ENCODE data around the gene PRRT1. TPM values are rescaled to one million over a fixed set of nuclear protein-coding genes. Genes with fewer than 3 reads are reported as not detected.
A peak's percentile ranks its signal among the peaks of the same experiment; 100 is the strongest.
"Not testable (repeated sequence)": the region's sequence is repeated elsewhere in the genome, so short reads cannot be mapped to it uniquely, and the experiment has no call there.

The PRRT1 gene
- total RNA-seq, 1 donor from 2014 or later, result 6.1 TPM

- DNase-seq (ENCODE audit: low spot score), result no peak
- ATAC-seq, result no peak
- intact Hi-C loops (cut with DNase I), result no loop called here
These were observed 42.0 kb downstream of the PRRT1 start for GRCh38 chr6:32109765-32110160.

- intact Hi-C loops (cut with DNase I), result no loop called here
- ATAC-seq (peak; percentile 22), DNase-seq (ENCODE audit: low spot score) (peak; percentile 74)
These were observed 42.5 kb downstream of the PRRT1 start, which contains the start of gene TNXB for GRCh38 chr6:32109114-32109764. TSS of gene TNXB (minus strand) at chr6:32109338. CDS start at chr6:32098198, 11,140 bp downstream.

- no peak for DNase-seq (ENCODE audit: low spot score)
- intact Hi-C loops (cut with DNase I), result no loop called here
- ATAC-seq, result peak; percentile 7
These were observed 43.0 kb downstream of the PRRT1 start for GRCh38 chr6:32108727-32109113.

GRCh38 chr6:32108094-32108627, 43.6 kb downstream of the PRRT1 start:
- intact Hi-C loops (cut with DNase I), result no loop called here
- DNase-seq (ENCODE audit: low spot score), result peak; percentile 85

GRCh38 chr6:32107406-32107805, 44.3 kb downstream of the PRRT1 start:
- DNase-seq (ENCODE audit: low spot score) (peak; percentile 63), ATAC-seq (no peak)
- intact Hi-C loops (cut with DNase I), result no loop called here

More at GRCh38 chr6:32108094-32108627, 43.6 kb downstream of the PRRT1 start:
- ATAC-seq, result peak; percentile 82

GRCh38 chr6:32105433-32105832, 46.3 kb downstream of the PRRT1 start:
- intact Hi-C loops (cut with DNase I), result no loop called here

GRCh38 chr6:32102255-32102654, 49.5 kb downstream of the PRRT1 start:
- intact Hi-C loops (cut with DNase I), result no loop called here
- DNase-seq (ENCODE audit: low spot score), result no peak
- no peak for ATAC-seq

More at GRCh38 chr6:32105433-32105832, 46.3 kb downstream of the PRRT1 start:
- DNase-seq (ENCODE audit: low spot score) (no peak), ATAC-seq (no peak)

- ATAC-seq; DNase-seq (ENCODE audit: low spot score); intact Hi-C loops (cut with DNase I): not testable (repeated sequence)
These were observed 51.5 kb downstream of the PRRT1 start for GRCh38 chr6:32100251-32100650.

Small RNAs within 50 kb of the gene (microRNA-seq; reads per million reads assigned to microRNA genes)
- gene MIR6721 (not detected), gene MIR6833 (not detected)

Other genes starting within 250 kb of the PRRT1 start
- gene ZBTB12, start 249.9 kb downstream of the PRRT1 start, total RNA-seq, result 8.4 TPM
- gene C2, start 224.2 kb downstream of the PRRT1 start, total RNA-seq, result 25.0 TPM
- gene CFB, start 205.8 kb downstream of the PRRT1 start, total RNA-seq, result 72.6 TPM
- 55.1 TPM for gene NELFE, start 193.0 kb downstream of the PRRT1 start, total RNA-seq
- 60.0 TPM for gene SKIC2, start 192.8 kb downstream of the PRRT1 start, total RNA-seq
- gene DXO, start 179.8 kb downstream of the PRRT1 start, total RNA-seq, result 23.0 TPM
- 453 TPM for gene C4A, start 169.9 kb downstream of the PRRT1 start, total RNA-seq
- gene C4B, start 137.1 kb downstream of the PRRT1 start, total RNA-seq, result 392 TPM
- gene CYP21A2, start 113.5 kb downstream of the PRRT1 start, total RNA-seq, result 6.1 TPM
- 423 TPM for gene TNXB, start 42.6 kb downstream of the PRRT1 start, total RNA-seq
- gene ATF6B, start 23.7 kb downstream of the PRRT1 start, total RNA-seq, result 88.4 TPM
- 2.8 TPM for gene FKBPL, start 21.7 kb downstream of the PRRT1 start, total RNA-seq
- gene PPT2, start 2.2 kb upstream of the PRRT1 start, total RNA-seq, result 38.8 TPM
- 312 TPM for gene EGFL8, start 12.7 kb upstream of the PRRT1 start, total RNA-seq
- gene AGPAT1, start 24.1 kb upstream of the PRRT1 start, total RNA-seq, result 59.9 TPM
- gene RNF5, start 26.5 kb upstream of the PRRT1 start, total RNA-seq, result 63.8 TPM
- 13.6 TPM for gene AGER, start 32.3 kb upstream of the PRRT1 start, total RNA-seq
- 97.7 TPM for gene PBX2, start 38.3 kb upstream of the PRRT1 start, total RNA-seq
- gene GPSM3, start 40.7 kb upstream of the PRRT1 start, total RNA-seq, result 20.5 TPM
- gene NOTCH4, start 72.1 kb upstream of the PRRT1 start, total RNA-seq, result 71.8 TPM
- gene TSBP1, start 220.0 kb upstream of the PRRT1 start, total RNA-seq, result not detected

Data from sciatic nerve (tissue), 2 donors.